Lung microvascular endothelial cell (primary cell): ENCODE data around the gene STK24. TPM values are rescaled to one million over a fixed set of nuclear protein-coding genes. Genes with fewer than 3 reads are reported as not detected.

Source experiments
- DNase-seq, 2 donors: peaks; one replicate each; pipeline versions ENCODE4 v3.0.0 to v3.0.0-alpha.2; 2010; ENCODE audit warnings: low read depth in 2 of 2
- total RNA-seq: library from RNA; depleted of rRNA; stranded (reverse); fragments of >200 nt; gene quantifications from 2 replicates; pipeline ENCODE4 v1.2.1, GENCODE V29; 2014

Gene STK24
- total RNA-seq, 1 donor from 2014 or later, result 23.2 TPM

GRCh38 chr13:98492335-98493041, 84.4 kb downstream of the STK24 start:
- DNase-seq, result no peak

- DNase-seq, result no peak
Observed at GRCh38 chr13:98490866-98491265, 86.0 kb downstream of the STK24 start.

- peak in 1 of 2 donors; percentile 86 for DNase-seq
Observed at GRCh38 chr13:98490195-98490836, 86.6 kb downstream of the STK24 start.

GRCh38 chr13:98489446-98490194, 87.3 kb downstream of the STK24 start:
- peak in 1 of 2 donors; percentile 27 for DNase-seq

GRCh38 chr13:98488736-98489135, 88.2 kb downstream of the STK24 start:
- no peak for DNase-seq

GRCh38 chr13:98487522-98487921, 89.4 kb downstream of the STK24 start:
- DNase-seq, result no peak

- no peak for DNase-seq
Observed at GRCh38 chr13:98487016-98487415, 89.9 kb downstream of the STK24 start.

GRCh38 chr13:98486412-98486811, 90.5 kb downstream of the STK24 start:
- no peak for DNase-seq

GRCh38 chr13:98485561-98485960, 91.3 kb downstream of the STK24 start:
- DNase-seq, result no peak

GRCh38 chr13:98484289-98485219, 92.4 kb downstream of the STK24 start:
- peak; percentile 78 to 96 for DNase-seq

GRCh38 chr13:98483601-98484288, 93.2 kb downstream of the STK24 start:
- no peak for DNase-seq

GRCh38 chr13:98482476-98483444, 94.1 kb downstream of the STK24 start:
- DNase-seq, result peak in 1 of 2 donors; percentile 62

- peak in 1 of 2 donors; percentile 46 for DNase-seq
Observed at GRCh38 chr13:98480915-98481877, 95.7 kb downstream of the STK24 start.

- no peak for DNase-seq
Observed at GRCh38 chr13:98479496-98480003, 97.4 kb downstream of the STK24 start.

- peak in 1 of 2 donors; percentile 52 for DNase-seq
Observed at GRCh38 chr13:98478189-98479129, 98.4 kb downstream of the STK24 start.

GRCh38 chr13:98476538-98476966, 100.4 kb downstream of the STK24 start:
- DNase-seq, result peak; percentile 51 to 96

- peak in 1 of 2 donors; percentile 34 for DNase-seq
Observed at GRCh38 chr13:98476106-98476505, 100.8 kb downstream of the STK24 start.
